Measurements from ENCODE around the gene PPP6R2. TPM values are rescaled to one million over a fixed set of nuclear protein-coding genes. Genes with fewer than 3 reads are reported as not detected.

PPP6R2 gene
- total and polyA plus RNA-seq, 2 donors (not counting 1 experiment from before 2014, with no cell fraction given) = 19.7 to 44.4 TPM

DNA sequence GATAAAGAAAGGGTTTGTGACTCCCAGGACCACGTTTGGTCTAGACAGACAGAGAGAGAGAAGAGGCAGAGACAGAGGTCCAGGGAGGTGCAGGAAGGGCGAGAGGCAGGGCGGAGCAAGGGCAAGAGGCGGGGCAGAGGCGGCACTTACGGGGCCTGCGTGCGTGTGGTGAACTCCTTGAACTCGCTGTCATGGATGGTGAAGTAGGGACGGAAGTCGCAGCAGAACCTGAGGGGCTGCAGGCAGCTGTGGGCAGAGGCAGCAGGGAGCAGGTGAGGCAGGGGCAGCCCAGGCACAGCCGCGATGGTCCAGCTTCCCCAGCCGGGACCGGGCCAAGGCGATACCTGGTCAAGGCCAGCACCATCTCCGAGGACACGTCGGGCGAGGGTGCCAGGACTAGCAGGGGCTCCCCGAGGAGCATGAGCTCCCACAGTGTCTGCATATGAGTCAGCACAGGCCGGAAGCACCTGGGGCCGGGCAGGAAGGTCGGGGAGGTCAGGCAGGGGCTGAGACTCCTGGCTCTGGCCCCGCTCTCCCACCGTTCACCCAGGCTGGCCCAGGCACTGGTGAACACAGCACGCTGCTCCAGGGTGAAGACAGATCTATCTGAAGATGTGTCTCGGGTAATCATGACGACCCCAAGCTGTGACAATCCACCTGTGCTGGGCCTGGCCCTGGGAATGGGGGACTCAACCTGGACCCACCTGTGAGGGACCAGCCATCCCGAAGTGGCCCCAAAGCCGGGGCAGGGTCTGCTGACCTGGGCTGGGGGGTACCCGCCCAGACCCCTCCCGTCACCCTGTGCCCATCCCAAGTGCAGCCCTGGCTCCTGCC lies 28.5 kb upstream of the PPP6R2 start:
- no peak for TF ChIP-seq EZH2 (IDR thresholded peaks at IDR 0.05; ENCODE audit: low read length, missing control alignments)
- TF ChIP-seq, protein P1, sequence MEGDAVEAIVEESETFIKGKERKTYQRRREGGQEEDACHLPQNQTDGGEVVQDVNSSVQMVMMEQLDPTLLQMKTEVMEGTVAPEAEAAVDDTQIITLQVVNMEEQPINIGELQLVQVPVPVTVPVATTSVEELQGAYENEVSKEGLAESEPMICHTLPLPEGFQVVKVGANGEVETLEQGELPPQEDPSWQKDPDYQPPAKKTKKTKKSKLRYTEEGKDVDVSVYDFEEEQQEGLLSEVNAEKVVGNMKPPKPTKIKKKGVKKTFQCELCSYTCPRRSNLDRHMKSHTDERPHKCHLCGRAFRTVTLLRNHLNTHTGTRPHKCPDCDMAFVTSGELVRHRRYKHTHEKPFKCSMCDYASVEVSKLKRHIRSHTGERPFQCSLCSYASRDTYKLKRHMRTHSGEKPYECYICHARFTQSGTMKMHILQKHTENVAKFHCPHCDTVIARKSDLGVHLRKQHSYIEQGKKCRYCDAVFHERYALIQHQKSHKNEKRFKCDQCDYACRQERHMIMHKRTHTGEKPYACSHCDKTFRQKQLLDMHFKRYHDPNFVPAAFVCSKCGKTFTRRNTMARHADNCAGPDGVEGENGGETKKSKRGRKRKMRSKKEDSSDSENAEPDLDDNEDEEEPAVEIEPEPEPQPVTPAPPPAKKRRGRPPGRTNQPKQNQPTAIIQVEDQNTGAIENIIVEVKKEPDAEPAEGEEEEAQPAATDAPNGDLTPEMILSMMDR (conservative IDR thresholded peaks at IDR 0.05 in 1 of 2, IDR thresholded peaks at IDR 0.05 in 1 of 2; ENCODE audit: low read depth in 1 of 2, low read length in 2 of 2) = no peak
- no peaks in the 10 kb centered on the region for H3K4me1 ChIP-seq (ENCODE audit: control insufficient read depth, extremely low read depth, insufficient read depth, low read length)
- H3K27ac ChIP-seq (ENCODE audit: insufficient read depth, low read length) = no peak overlapping the region

DNA sequence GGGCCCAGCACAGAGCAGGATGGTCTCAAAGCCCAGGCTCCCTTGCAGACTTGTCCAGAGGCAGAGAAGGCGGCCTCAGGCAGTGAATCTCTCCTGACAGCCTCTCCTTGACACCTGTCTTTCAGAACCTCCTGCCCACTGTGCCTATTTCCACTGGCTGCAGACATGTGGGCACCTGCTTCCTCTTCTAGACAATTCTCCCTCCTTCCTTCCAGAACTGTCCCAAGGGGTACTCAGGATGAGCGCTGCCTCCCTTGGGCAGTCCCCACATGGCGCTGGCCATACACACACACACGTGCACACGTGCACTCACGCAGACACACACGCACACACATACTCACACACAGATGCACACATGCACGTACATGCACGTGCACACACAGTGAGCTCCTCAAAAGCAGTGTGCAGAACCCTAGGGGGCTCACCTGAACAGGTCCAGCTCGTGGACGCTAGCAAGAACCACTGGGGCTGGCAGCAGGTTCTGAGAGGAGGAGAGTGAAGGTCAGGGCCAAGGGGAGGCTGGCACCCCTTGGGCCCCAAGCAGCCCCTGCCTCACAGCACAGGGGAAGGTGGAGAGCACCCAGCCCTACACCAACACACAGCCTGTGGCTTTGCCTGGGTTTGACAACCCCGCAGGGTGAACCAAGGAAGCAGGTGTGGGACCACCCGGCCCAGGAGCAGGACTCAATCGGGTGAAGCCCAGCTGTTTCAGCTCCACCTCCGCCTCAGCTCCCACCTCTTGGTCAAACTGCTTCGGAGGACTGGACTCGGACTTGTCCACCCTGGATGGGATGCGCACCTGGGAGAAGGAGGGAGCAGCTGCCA lies 27.6 kb upstream of the PPP6R2 start:
- no peaks in the 10 kb centered on the region for H4K20me1 ChIP-seq (ENCODE audit: control insufficient read depth, extremely low read depth, insufficient read depth, low read length)
- H3K27ac ChIP-seq (ENCODE audit: insufficient read depth, low read length) = no peak overlapping the region
- H3K4me1 ChIP-seq (ENCODE audit: control insufficient read depth, extremely low read depth, insufficient read depth, low read length) = no peaks in the 10 kb centered on the region
- no peak overlapping the region for H3K4me3 ChIP-seq (replicated peaks in 1 of 4; ENCODE audit: control extremely low read depth in 1 of 4, insufficient read depth in 1 of 4, low read depth in 3 of 4, low read length in 4 of 4)
- H3K79me2 ChIP-seq (ENCODE audit: control insufficient read depth, insufficient read depth, low read length) = no peaks in the 10 kb centered on the region
- TF ChIP-seq, protein P1 (conservative IDR thresholded peaks at IDR 0.05 in 1 of 2, IDR thresholded peaks at IDR 0.05 in 1 of 2; ENCODE audit: low read depth in 1 of 2, low read length in 2 of 2) = no peak
- no peaks in the 10 kb centered on the region for H3K27me3 ChIP-seq (ENCODE audit: control insufficient read depth, insufficient read depth, low read length)
- no peaks in the 10 kb centered on the region for H3K9me3 ChIP-seq (ENCODE audit: control insufficient read depth, insufficient read depth, low read depth, low read length)
- no peaks in the 10 kb centered on the region for H3K36me3 ChIP-seq (ENCODE audit: control insufficient read depth, insufficient read depth, low read length)
- no peak overlapping the region for H3K4me2 ChIP-seq (ENCODE audit: extremely low read depth, insufficient read depth, low read length)
- no peak overlapping the region for H2AFZ ChIP-seq (ENCODE audit: low read length)
- H3K9ac ChIP-seq (ENCODE audit: insufficient read depth, low read length) = no peak overlapping the region
- DNase-seq (ENCODE audit: low read depth in 2 of 2) = no peak

More for the DNA sequence above, 28.5 kb upstream of the PPP6R2 start:
- no peak overlapping the region for H2AFZ ChIP-seq (ENCODE audit: low read length)
- no peak overlapping the region for H3K9ac ChIP-seq (ENCODE audit: insufficient read depth, low read length)
- no peak overlapping the region for H3K4me2 ChIP-seq (ENCODE audit: extremely low read depth, insufficient read depth, low read length)
- H3K27me3 ChIP-seq (ENCODE audit: control insufficient read depth, insufficient read depth, low read length) = no peaks in the 10 kb centered on the region
- no peaks in the 10 kb centered on the region for H3K79me2 ChIP-seq (ENCODE audit: control insufficient read depth, insufficient read depth, low read length)
- H4K20me1 ChIP-seq (ENCODE audit: control insufficient read depth, extremely low read depth, insufficient read depth, low read length) = no peaks in the 10 kb centered on the region
- no peak for DNase-seq (ENCODE audit: low read depth in 2 of 2)
- no peak overlapping the region for H3K4me3 ChIP-seq (replicated peaks in 1 of 4; ENCODE audit: control extremely low read depth in 1 of 4, insufficient read depth in 1 of 4, low read depth in 3 of 4, low read length in 4 of 4)
- no peaks in the 10 kb centered on the region for H3K36me3 ChIP-seq (ENCODE audit: control insufficient read depth, insufficient read depth, low read length)
- H3K9me3 ChIP-seq (ENCODE audit: control insufficient read depth, insufficient read depth, low read depth, low read length) = no peaks in the 10 kb centered on the region
